AG09319 (cell line): ENCODE data around the gene SLK.

Source experiments
- DNase-seq: peaks from one replicate; pipeline ENCODE4 v3.0.0-alpha.2; 2010; ENCODE audit warnings: low read depth; ENCODE audit errors: extremely low read depth
- TF ChIP-seq, protein P1 (sequence below): IDR thresholded peaks from 2 replicates; pipeline ENCODE4 v1.5.1; 2011; ENCODE audit warnings: low read depth, mild to moderate bottlenecking, inconsistent platforms, low read length, moderate library complexity

Gene SLK

DNA sequence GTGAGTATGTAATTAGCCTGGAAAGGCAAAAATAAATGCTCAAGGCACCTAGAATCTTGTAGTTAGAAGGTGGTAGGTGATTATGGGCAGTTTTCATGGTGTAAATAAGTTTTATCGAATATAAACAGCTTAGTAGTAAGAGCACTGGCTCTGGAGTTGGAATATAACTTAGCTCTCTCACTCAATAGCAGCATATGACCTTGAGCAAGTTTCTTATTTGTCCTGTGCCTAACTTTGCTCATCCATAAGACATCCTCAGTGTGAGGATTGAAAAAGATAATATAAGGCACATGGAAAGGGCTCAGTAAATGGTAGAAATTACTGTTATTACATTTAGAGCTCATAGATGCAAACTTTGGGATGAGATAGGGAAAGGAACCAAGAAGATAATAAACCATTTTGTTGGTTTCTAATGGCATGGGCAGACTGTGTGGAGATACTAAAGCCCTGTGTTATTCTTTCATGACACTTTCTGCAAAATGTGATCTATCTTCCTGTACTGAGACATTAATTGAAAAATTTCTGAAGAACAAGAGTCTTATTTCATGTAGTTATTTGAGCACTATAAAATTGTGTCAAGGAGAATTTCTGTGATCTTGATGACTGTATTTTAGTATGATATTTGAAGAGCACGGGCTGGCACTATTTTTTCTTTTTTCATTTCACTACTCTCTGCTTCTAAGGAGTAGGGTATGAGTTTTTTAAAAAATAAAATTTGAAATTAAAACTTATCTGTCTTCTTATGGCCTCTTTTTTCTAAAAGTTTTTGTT is 3.1 kb downstream of the SLK start:
- DNase-seq, result no peak

DNA sequence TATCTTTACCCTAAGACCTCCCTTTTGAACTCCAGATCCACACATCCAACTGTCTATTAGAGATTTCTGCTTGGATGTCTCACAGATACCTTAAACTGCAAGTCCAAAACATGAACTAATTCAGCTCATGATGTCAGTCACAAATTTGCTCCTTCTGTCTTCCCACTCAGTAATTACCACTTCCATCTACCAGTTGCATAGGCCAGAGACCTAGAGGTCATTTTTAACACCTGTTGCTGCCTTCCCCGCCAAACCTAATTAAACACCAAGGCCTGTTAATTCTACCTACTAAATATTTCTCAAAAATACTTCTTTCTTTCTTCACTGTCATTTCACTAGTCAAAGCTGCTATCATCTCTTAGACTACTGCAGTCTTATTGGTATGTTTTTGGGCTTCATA is 8.2 kb downstream of the SLK start:
- TF ChIP-seq, protein P1, sequence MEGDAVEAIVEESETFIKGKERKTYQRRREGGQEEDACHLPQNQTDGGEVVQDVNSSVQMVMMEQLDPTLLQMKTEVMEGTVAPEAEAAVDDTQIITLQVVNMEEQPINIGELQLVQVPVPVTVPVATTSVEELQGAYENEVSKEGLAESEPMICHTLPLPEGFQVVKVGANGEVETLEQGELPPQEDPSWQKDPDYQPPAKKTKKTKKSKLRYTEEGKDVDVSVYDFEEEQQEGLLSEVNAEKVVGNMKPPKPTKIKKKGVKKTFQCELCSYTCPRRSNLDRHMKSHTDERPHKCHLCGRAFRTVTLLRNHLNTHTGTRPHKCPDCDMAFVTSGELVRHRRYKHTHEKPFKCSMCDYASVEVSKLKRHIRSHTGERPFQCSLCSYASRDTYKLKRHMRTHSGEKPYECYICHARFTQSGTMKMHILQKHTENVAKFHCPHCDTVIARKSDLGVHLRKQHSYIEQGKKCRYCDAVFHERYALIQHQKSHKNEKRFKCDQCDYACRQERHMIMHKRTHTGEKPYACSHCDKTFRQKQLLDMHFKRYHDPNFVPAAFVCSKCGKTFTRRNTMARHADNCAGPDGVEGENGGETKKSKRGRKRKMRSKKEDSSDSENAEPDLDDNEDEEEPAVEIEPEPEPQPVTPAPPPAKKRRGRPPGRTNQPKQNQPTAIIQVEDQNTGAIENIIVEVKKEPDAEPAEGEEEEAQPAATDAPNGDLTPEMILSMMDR, result no peak
- no peak for DNase-seq

More for the DNA sequence above, 3.1 kb downstream of the SLK start:
- TF ChIP-seq, protein P1, result no peak

DNA sequence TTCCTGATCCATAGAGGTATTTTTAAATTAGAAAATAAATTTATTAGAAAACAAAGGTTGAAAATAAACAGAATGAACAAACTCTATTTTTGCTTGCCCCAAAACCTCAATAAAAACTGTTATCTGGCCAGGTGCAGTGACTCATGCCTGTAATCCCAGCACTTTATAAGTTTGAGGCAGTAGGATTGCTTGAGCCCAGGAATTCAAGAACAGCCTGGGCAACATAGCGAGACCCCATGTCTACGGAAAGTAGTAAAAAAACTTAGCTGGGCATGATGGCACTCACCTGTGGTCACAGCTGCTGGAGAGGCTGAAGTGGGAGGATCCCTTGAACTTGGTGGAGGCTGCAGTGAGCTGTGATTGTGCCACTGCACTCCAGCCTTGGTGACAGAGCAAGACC is 10.3 kb downstream of the SLK start:
- no peak for DNase-seq
- TF ChIP-seq, protein P1, result no peak

DNA sequence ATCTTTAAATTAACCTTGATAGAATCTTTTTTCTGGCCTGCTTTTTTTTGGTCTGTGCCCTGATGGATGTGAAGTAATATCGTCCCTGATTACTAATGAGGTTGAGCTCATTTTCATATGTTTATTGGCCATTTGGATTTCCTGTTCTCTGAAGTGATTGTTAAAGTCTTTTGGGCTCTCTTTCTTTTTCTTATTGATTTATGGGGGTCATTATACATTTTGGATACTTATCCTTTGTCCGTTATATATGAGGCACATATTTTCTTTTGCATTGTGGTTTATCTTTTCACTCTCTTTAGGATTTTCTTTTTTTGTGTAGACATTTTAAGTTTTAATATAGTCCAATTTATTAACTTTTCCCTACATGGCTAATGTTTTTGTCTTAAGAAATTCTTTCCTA is 12.6 kb downstream of the SLK start:
- DNase-seq, result no peak
- TF ChIP-seq, protein P1, result no peak

DNA sequence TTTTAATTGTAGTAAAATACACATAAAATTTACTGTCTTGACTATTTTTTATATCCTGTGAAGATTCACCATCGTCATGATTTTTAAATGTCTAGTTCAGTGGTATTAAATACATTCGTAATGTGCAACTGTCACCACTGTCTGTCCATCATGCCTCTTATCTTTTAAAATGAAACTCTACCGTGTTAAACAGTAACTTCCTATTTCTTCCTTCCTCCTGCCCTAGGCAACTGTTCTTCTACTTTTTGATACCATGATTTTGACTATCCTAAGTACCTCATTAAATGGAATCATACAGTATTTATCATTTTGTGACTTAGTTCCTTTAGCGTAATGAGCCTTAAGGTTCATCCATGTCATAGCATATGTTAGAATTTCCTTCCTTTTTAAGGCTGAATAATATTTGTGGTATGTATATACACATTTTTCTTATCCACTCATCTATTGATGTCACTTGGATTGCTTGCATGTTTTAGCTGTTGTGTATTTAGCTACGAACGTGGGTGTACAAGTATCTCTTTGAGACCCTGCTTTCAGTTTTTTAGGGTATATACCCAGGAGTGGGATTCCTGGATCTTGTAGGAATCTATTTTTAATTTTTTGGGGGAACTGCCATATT is 13.5 kb downstream of the SLK start:
- TF ChIP-seq, protein P1, result no peak
- no peak for DNase-seq

DNA sequence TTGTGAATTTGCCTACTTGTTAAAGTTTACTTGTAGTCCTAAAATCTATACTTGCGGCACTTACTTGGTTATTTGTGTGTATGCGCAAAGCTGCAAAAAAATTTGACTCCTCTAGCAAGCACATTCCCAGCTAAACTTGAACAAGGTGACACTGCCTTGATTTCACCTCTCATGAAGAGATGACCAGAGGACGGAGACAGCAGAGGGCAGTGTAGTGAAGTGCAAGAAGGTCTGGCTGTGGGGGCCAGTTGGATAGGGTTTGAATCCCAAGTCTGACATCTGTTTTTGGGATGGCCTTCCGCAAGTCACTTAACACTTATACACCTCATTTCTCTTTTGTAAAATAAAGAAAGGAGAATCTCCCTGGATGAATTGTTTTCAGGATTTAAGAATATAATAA is 15.7 kb downstream of the SLK start:
- no peak for DNase-seq
- TF ChIP-seq, protein P1, result no peak; the same call in 1 of the 2 replicates

DNA sequence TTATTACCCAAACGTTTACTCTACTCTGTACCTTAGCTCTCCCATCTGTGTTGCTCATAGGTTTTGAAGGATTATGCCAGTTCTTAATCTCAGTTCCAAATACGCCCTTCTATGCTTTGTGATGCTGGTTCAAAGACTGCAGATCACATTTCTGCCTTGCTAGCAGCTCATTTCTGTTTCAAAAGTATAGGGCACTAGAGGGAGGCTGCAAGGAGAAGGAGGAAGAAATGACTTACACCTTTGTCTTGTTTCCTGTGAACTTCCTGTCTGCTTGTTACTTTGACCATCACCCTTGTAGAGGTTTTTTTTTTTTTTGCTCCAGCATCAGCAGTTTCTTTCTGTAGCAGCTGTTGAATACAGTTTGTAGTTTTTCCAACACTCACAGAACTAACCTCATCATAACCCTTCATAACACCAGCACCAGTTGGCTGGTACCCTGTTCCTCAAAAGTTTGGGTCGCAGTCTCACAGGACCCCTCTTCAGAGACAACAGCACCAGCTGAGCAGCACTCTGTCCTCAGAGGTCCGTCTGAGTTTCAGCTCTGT is 16.5 kb downstream of the SLK start:
- no peak for DNase-seq
- TF ChIP-seq, protein P1, result no peak
